Ascending aorta (tissue), 2 donors: Measurements from ENCODE around the gene RBP5. TPM values are rescaled to one million over a fixed set of nuclear protein-coding genes. Genes with fewer than 3 reads are reported as not detected.

Source experiments
- DNase-seq, 2 donors: peaks; one replicate each; pipeline ENCODE4 v3.0.0-alpha.2; 2019; ENCODE audit warnings: low spot score in 2 of 2
- H3K27ac ChIP-seq, 2 donors: fragments of 200-600 bp; sonication (generic); one replicate each; pipeline ENCODE4 v1.5.1; 2016 to 2017; ENCODE audit warnings: mild to moderate bottlenecking in 1 of 2
- H3K27me3 ChIP-seq: fragments of 200-600 bp; sonication (generic); one replicate; pipeline ENCODE4 v1.5.1; 2017
- H3K36me3 ChIP-seq, 2 donors: fragments of 200-600 bp; sonication (generic); one replicate each; pipeline ENCODE4 v1.5.1; 2016
- H3K4me1 ChIP-seq, 2 donors: fragments of 200-600 bp; sonication (generic); one replicate each; pipeline ENCODE4 v1.5.1; 2016 to 2017; ENCODE audit warnings: mild to moderate bottlenecking in 1 of 2
- H3K4me3 ChIP-seq, 2 donors: fragments of 200-600 bp; sonication (generic); one replicate each; pipeline ENCODE4 v1.5.1; 2016 to 2017; ENCODE audit warnings: mild to moderate bottlenecking in 1 of 2
- H3K9me3 ChIP-seq, 2 donors: fragments of 200-600 bp; sonication (generic); one replicate each; pipeline ENCODE4 v1.5.1; 2016
- intact Hi-C: fragments of 100-400 bp; cut with DNase I; formaldehyde crosslinking; loops from one replicate; pipeline ENCODE4 v1.15.1; 2023
- total RNA-seq: library from RNA; depleted of rRNA; stranded (reverse); fragments of >200 nt; gene quantifications from one replicate; pipeline ENCODE4 v1.1.0, GENCODE V29; 2016
- TF ChIP-seq, protein P1 (sequence below), 3 experiments: fragments of 200-600 bp in 2 of 3; fragments of 450-650 bp in 1 of 3; sonication (generic) in 2 of 3; IDR thresholded peaks; one replicate each; pipeline ENCODE4 v1.5.1; 2016 to 2019; ENCODE audit warnings: antibody characterized with exemption in 3 of 3, mild to moderate bottlenecking in 1 of 3, moderate library complexity in 1 of 3

The RBP5 gene
- total RNA-seq, 1 donor from 2014 or later = 0.96 TPM

DNA sequence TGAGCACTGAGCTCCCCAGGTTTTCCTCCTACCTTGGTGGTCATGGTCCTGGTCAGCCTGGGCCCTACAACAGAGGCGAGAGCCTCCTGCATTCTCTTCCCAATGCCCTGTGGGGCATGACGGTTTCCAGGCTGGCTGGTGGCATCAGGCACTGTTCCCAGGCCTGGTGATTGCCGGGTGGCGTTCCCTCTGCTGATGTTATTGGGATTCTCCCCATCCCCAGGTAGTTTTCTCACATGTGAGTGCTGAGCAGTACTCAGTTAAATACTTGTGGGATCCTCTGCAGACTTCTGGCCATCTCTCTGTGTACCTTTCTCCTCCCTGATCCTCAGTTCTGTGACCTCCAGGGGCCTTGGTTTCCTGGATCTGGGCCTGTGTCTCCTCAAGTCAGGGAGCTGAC lies 52.2 kb downstream of the RBP5 start:
- no peak overlapping the region for H3K4me3 ChIP-seq
- H3K27ac ChIP-seq = no peak overlapping the region
- peaks cover 3 to 11% of the 10 kb centered on the region in 2 donors for H3K4me1 ChIP-seq
- DNase-seq = no peak
- intact Hi-C loops = no loop called here
- no peaks in the 10 kb centered on the region for H3K27me3 ChIP-seq
- TF ChIP-seq, protein P1, sequence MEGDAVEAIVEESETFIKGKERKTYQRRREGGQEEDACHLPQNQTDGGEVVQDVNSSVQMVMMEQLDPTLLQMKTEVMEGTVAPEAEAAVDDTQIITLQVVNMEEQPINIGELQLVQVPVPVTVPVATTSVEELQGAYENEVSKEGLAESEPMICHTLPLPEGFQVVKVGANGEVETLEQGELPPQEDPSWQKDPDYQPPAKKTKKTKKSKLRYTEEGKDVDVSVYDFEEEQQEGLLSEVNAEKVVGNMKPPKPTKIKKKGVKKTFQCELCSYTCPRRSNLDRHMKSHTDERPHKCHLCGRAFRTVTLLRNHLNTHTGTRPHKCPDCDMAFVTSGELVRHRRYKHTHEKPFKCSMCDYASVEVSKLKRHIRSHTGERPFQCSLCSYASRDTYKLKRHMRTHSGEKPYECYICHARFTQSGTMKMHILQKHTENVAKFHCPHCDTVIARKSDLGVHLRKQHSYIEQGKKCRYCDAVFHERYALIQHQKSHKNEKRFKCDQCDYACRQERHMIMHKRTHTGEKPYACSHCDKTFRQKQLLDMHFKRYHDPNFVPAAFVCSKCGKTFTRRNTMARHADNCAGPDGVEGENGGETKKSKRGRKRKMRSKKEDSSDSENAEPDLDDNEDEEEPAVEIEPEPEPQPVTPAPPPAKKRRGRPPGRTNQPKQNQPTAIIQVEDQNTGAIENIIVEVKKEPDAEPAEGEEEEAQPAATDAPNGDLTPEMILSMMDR (IDR thresholded peaks at IDR 0.05) = no peak
- no peaks in the 10 kb centered on the region for H3K9me3 ChIP-seq
- H3K36me3 ChIP-seq = peaks cover 10 to 13% of the 10 kb centered on the region in 2 donors

DNA sequence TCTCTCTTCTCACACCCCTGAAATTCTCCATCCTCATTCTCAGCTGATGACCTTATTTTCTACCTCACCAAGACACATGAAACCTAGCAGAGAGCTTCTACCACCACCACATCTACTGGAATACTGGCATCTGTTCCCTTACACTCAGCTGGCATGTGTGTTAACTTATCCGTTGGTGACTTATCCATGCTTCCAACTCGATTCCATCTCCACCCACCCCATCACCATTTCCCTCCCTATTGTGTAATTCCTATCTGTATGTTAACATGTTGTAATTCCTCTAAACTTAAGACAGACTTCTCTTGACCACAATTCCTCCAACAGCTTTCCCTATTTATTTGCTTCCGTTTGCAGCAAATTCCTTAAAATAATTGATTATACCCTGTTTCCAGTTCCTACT lies 52.8 kb downstream of the RBP5 start:
- H3K36me3 ChIP-seq = peaks cover 5 to 8% of the 10 kb centered on the region in 2 donors
- H3K9me3 ChIP-seq = no peaks in the 10 kb centered on the region
- H3K4me3 ChIP-seq = no peak overlapping the region
- no peak for DNase-seq
- H3K27ac ChIP-seq = no peak overlapping the region
- H3K27me3 ChIP-seq = no peaks in the 10 kb centered on the region
- TF ChIP-seq, protein P1 (IDR thresholded peaks at IDR 0.05) = no peak
- intact Hi-C loops = no loop called here
- peaks cover 3 to 11% of the 10 kb centered on the region in 2 donors for H3K4me1 ChIP-seq

DNA sequence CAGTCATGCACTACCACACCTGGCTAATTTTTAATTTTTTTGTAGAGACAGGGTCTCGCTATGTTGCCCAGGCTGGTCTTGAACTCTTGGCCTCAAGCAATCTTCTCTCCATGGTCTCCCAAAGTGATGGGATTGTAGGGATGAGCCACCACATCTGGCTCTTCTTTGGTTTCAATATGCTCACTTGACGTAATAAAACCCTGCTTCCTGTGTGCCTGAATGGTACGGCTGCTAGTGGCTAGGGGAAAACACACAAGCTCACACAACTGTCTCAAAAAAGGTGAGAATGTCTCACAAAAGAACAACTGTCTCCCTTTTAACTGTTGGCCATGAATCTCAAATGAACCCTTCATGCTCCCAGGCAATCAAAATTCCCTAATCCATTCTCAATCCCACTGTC lies 53.2 kb downstream of the RBP5 start:
- H3K27me3 ChIP-seq = no peaks in the 10 kb centered on the region
- TF ChIP-seq, protein P1 (IDR thresholded peaks at IDR 0.05) = no peak
- no peak overlapping the region for H3K4me3 ChIP-seq
- intact Hi-C loops = no loop called here
- H3K9me3 ChIP-seq = no peaks in the 10 kb centered on the region
- H3K4me1 ChIP-seq = peaks cover 3 to 11% of the 10 kb centered on the region in 2 donors
- DNase-seq = no peak
- peaks cover under 1 to 7% of the 10 kb centered on the region in 2 donors for H3K36me3 ChIP-seq
- H3K27ac ChIP-seq = no peak overlapping the region

DNA sequence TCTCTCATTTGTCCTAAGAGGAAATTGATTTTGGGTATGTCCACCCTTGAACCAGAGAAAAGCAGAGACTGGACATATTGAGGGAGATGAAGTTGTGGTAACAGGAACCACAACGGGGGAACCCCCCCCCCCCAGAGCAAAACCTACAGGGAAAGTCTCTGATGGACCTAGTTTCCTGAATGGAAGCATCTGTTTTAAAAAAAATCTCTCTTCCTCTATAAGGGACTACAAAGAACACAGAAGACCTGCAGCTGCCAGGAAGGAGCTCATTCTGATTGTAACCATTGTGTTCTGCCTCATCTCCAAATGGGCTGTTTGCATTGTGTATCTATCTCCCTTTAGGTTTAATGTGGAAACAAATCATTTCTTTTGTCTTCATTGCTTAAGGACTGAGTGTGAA lies 54.7 kb downstream of the RBP5 start:
- no peaks in the 10 kb centered on the region for H3K9me3 ChIP-seq
- DNase-seq = no peak
- intact Hi-C loops = no loop called here
- peaks cover 0 to 3% of the 10 kb centered on the region in 2 donors for H3K4me1 ChIP-seq
- TF ChIP-seq, protein P1 (IDR thresholded peaks at IDR 0.05) = no peak
- peaks cover 5 to 17% of the 10 kb centered on the region in 2 donors for H3K36me3 ChIP-seq
- H3K27me3 ChIP-seq = no peaks in the 10 kb centered on the region
- no peak overlapping the region for H3K4me3 ChIP-seq
- no peak overlapping the region for H3K27ac ChIP-seq

Other genes starting within 250 kb of the RBP5 start
- gene LRRC23, start 224.1 kb downstream of the RBP5 start, total RNA-seq = 6.6 TPM
- gene ENO2, start 214.3 kb downstream of the RBP5 start, total RNA-seq = 30.3 TPM
- 207 TPM for gene ATN1, start 200.9 kb downstream of the RBP5 start, total RNA-seq
- not detected for gene RNU7-1, start 185.1 kb downstream of the RBP5 start, total RNA-seq
- gene C12orf57, start 184.9 kb downstream of the RBP5 start, total RNA-seq = 558 TPM
- 1.7 TPM for gene PTPN6, start 177.5 kb downstream of the RBP5 start, total RNA-seq
- 85.5 TPM for gene PHB2, start 158.2 kb downstream of the RBP5 start, total RNA-seq
- gene EMG1, start 158.0 kb downstream of the RBP5 start, total RNA-seq = 37.4 TPM
- gene LPCAT3, start 110.4 kb downstream of the RBP5 start, total RNA-seq = 23.0 TPM
- gene C1S, start 68.2 kb downstream of the RBP5 start, total RNA-seq = 273 TPM
- gene C1R, start 36.4 kb downstream of the RBP5 start, total RNA-seq = 1,046 TPM
- 196 TPM for gene C1RL, start 19.7 kb downstream of the RBP5 start, total RNA-seq
- gene CLSTN3, start 1.5 kb upstream of the RBP5 start, total RNA-seq = 132 TPM
- 61.7 TPM for gene PEX5, start 60.8 kb upstream of the RBP5 start, total RNA-seq
- gene ACSM4, start 175.2 kb upstream of the RBP5 start, total RNA-seq = not detected